HFF-Myc (cell line): ENCODE data around the gene FBXO17.

ENCODE experiments used
- DNase-seq: peaks from one replicate; pipeline ENCODE4 v3.0.0-alpha.2; 2011; ENCODE audit warnings: low read depth; ENCODE audit errors: extremely low read depth
- H3K4me3 ChIP-seq: replicated peaks from 2 replicates; pipeline ENCODE4 v1.5.1; 2011; ENCODE audit warnings: low read depth, mild to moderate bottlenecking, control low read depth, low read length
- TF ChIP-seq, protein P1 (sequence below): IDR thresholded peaks from 2 replicates; pipeline ENCODE4 v1.5.1; 2012; ENCODE audit warnings: mild to moderate bottlenecking, low read depth, low read length, control low read depth; ENCODE audit errors: missing control alignments

Gene FBXO17

GRCh38 chr19:38913958-38914357 lies 61.6 kb downstream of the FBXO17 start:
- TF ChIP-seq, protein P1, sequence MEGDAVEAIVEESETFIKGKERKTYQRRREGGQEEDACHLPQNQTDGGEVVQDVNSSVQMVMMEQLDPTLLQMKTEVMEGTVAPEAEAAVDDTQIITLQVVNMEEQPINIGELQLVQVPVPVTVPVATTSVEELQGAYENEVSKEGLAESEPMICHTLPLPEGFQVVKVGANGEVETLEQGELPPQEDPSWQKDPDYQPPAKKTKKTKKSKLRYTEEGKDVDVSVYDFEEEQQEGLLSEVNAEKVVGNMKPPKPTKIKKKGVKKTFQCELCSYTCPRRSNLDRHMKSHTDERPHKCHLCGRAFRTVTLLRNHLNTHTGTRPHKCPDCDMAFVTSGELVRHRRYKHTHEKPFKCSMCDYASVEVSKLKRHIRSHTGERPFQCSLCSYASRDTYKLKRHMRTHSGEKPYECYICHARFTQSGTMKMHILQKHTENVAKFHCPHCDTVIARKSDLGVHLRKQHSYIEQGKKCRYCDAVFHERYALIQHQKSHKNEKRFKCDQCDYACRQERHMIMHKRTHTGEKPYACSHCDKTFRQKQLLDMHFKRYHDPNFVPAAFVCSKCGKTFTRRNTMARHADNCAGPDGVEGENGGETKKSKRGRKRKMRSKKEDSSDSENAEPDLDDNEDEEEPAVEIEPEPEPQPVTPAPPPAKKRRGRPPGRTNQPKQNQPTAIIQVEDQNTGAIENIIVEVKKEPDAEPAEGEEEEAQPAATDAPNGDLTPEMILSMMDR: no peak
- DNase-seq: no peak

GRCh38 chr19:38912600-38913514 lies 62.7 kb downstream of the FBXO17 start:
- TF ChIP-seq, protein P1: no peak
- no peak overlapping the region for H3K4me3 ChIP-seq
- no peak for DNase-seq

More at GRCh38 chr19:38913958-38914357, 61.6 kb downstream of the FBXO17 start:
- H3K4me3 ChIP-seq: no peak overlapping the region

DNA sequence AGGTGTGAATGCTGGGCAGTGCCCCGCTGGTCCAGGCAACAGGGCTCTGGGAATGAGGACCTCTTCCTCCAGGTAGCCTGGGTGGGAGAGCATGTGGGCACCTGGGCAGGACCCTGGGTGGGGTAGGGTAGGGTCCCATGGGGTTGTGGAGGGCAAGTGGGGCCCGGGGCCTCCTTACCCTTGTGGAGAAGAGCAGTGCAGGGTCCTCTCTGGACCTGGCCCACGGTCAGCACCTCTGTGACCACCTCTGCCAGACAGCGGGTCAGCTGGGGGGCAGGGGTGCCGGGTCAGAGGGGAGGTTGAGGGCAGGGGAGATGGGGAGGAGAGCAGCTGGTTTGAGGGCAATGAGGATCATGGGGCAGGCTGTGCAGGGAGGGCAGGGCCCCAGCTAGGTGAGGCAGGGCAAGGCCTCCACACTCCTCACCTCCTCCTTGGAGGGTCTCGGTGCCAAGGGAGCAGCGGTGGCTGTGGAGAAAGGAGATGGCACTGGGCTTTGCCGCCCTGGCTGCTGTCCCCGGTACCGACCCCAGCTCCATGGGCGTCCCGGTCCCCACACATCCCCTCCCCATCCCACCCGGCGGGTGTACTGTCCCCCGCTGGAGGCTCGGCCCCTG lies 64.0 kb downstream of the FBXO17 start:
- H3K4me3 ChIP-seq: no peak overlapping the region
- TF ChIP-seq, protein P1: no peak
- no peak for DNase-seq

GRCh38 chr19:38910488-38910887 lies 65.1 kb downstream of the FBXO17 start:
- TF ChIP-seq, protein P1: no peak
- no peak for DNase-seq
- H3K4me3 ChIP-seq: no peak overlapping the region

DNA sequence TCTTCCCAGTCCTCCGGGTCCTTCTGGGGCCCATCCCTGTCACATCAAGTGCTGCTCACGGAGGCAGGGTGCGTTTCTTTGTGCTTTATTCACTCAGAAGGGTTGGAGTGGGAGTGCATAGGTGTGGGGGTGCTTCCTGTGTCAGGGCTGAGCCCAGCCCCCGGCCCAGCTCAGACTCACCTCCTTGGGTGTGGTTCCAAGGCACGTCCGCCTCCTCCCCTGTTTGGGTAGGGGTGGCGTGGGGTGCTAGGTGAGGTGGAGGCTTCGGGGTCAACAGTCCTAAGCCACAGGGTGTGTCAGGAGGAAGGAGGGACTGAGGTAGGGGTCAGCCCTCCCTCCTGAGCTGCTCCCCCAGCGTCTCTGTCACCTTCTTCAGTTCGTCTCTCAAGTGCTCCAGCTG lies 66.6 kb downstream of the FBXO17 start:
- DNase-seq: no peak
- H3K4me3 ChIP-seq: no peak overlapping the region
- TF ChIP-seq, protein P1: no peak

DNA sequence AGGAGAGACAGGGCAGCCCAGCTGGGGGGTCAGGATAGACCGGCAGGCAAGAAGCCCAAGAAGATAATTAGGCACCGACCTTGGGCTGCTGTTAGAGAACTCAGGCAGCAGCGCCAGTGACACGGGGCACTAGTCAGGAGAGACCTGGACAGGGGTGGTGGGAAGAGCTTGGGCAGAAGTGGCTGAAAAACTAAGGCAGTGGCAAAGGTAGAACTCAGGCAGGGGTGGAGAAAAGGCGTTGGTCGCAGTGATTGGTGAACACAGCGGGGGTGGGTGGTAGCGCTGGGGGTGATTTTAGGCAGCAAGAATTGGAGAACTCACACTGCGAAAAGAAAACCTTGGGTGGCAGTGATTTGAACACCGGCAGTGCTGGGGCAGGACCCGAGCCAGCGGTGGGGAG lies 67.9 kb downstream of the FBXO17 start:
- no peak for DNase-seq
- TF ChIP-seq, protein P1: no peak
- H3K4me3 ChIP-seq: no peak overlapping the region
